ENCODE data around the gene CYTH1. TPM values are rescaled to one million over a fixed set of nuclear protein-coding genes. Genes with fewer than 3 reads are reported as not detected.

Gene CYTH1
- polyA plus RNA-seq, 2 of the 4 experiments (the other 2 are of a cell fraction) = 38.5 to 46.2 TPM

DNA sequence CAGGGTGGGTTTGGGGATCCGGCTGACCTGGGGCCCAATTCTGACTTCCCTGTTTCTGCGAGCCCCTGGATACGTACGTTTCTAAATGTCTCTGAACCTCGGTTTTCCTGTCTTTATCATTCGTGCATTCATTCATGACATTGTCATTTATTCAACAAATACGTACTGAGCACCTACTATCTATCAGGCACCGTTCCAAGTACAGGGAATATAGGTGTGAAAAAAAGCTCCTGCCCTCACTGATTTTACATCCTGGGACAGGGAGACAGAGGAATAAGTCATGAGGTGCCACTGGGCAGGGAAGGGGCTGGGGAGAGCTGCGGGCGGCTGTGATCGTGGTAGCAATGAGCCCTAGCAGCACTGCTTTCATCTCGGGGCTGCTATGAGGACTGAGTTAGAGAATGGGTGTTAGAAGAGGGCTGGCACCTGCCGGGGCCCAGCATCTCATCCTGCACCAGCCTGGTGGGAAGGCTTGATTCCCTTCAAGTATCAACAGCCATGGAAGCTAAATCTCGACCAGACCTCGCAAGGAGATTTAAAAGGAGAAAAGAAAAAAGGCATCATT lies 116.6 kb downstream of the CYTH1 start:
- no peak for ATAC-seq
- FAIRE-seq = no peak
- no peak for DNase-seq (ENCODE audit: low read depth in 1 of 2, low spot score in 1 of 2)
- no peak overlapping the region for H3K4me2 ChIP-seq
- H3K27ac ChIP-seq = peak overlapping the region; percentile 34 to 71; a peak in 5 of 6 replicates
- ChIA-PET POLR2A (interaction anchor here (0.9 kb wide), 1 partner anchor 9 kb away, joined by 3 read pairs; no protein-coding TSS in a partner anchor), CTCF (interaction anchor here (1.0 to 6.1 kb wide), 7 partner anchors 12 to 168 kb away, joined by 3 to 45 read pairs (median 5); no protein-coding TSS in a partner anchor)
- peaks cover 23% of the 10 kb centered on the region for H3K4me1 ChIP-seq
- no peak for TF ChIP-seq RNF2 (IDR thresholded peaks at IDR 0.05; ENCODE audit: borderline replicate concordance, low read depth)
- no peak for TF ChIP-seq USF2 (IDR thresholded peaks at IDR 0.05)
- no peak for TF ChIP-seq PHF8 (IDR thresholded peaks at IDR 0.05; ENCODE audit: borderline replicate concordance, low read depth)
- TF ChIP-seq CHD2 (IDR thresholded peaks at IDR 0.05; ENCODE audit: low read length, partially characterized antibody) = no peak
- no peak for TF ChIP-seq FOSL2 (IDR thresholded peaks at IDR 0.05)
- no peak for TF ChIP-seq FOSL2 (CRISPR knock-in tag; IDR thresholded peaks at IDR 0.05)
- TF ChIP-seq HEYL (CRISPR knock-in tag; IDR thresholded peaks at IDR 0.05) = no peak
- TF ChIP-seq NPAS2 (CRISPR knock-in tag; IDR thresholded peaks at IDR 0.05; ENCODE audit: borderline replicate concordance) = no peak
- no peak for TF ChIP-seq ZFP36 (IDR thresholded peaks at IDR 0.05; ENCODE audit: borderline replicate concordance, partially characterized antibody)
- TF ChIP-seq ESRRA (IDR thresholded peaks at IDR 0.05; ENCODE audit: borderline replicate concordance, low read length) = no peak
- no peak for TF ChIP-seq NR3C1 (IDR thresholded peaks at IDR 0.05)
- TF ChIP-seq CTCF (IDR thresholded peaks at IDR 0.05) = no peak
- TF ChIP-seq CEBPB (IDR thresholded peaks at IDR 0.05) = no peak
- TF ChIP-seq POLR2AphosphoS2 (conservative IDR thresholded peaks at IDR 0.05; ENCODE audit: low read length) = no peak
- TF ChIP-seq KDM1A (IDR thresholded peaks at IDR 0.05; ENCODE audit: low read depth) = no peak
- no peak for TF ChIP-seq KDM5A (IDR thresholded peaks at IDR 0.05)
- no peaks in the 10 kb centered on the region for H3K9me3 ChIP-seq
- no peak overlapping the region for H3K4me3 ChIP-seq
- WGBS (ENCODE audit: missing lambda C conversion rate) = 88% methylated on average over 15 of the region's 15 CpGs

- ChIA-PET POLR2A (interaction anchor here (0.9 kb wide), 1 partner anchor 10 kb away, joined by 3 read pairs; no protein-coding TSS in a partner anchor), CTCF (interaction anchor here (1.0 to 6.1 kb wide), 7 partner anchors 12 to 172 kb away, joined by 3 to 45 read pairs (median 5); no protein-coding TSS in a partner anchor)
- 89% methylated on average over 23 of the region's 24 CpGs for WGBS (ENCODE audit: missing lambda C conversion rate)
- ATAC-seq (no peak), DNase-seq (ENCODE audit: low read depth in 1 of 2, low spot score in 1 of 2) (no peak), FAIRE-seq (no peak)
- TF ChIP-seq EHMT2 (IDR thresholded peaks at IDR 0.05; ENCODE audit: low read depth) (no peak), BHLHE40 (IDR thresholded peaks at IDR 0.05; ENCODE audit: low read depth, low read length) (no peak), ZC3H11A (IDR thresholded peaks at IDR 0.05) (no peak), JUN (IDR thresholded peaks at IDR 0.05) (no peak), RNF2 (IDR thresholded peaks at IDR 0.05; ENCODE audit: borderline replicate concordance, low read depth) (no peak), ZSCAN20 (CRISPR knock-in tag; IDR thresholded peaks at IDR 0.05) (no peak), PBX3 (IDR thresholded peaks at IDR 0.05) (no peak), CTCF (IDR thresholded peaks at IDR 0.05) (no peak), ESRRA (IDR thresholded peaks at IDR 0.05; ENCODE audit: borderline replicate concordance, low read length) (no peak), CHD4 (IDR thresholded peaks at IDR 0.05; ENCODE audit: borderline replicate concordance) (no peak), KDM5A (IDR thresholded peaks at IDR 0.05) (no peak), USF2 (IDR thresholded peaks at IDR 0.05) (no peak), MAX (IDR thresholded peaks at IDR 0.05) (no peak)
- TF ChIP-seq, protein P1, sequence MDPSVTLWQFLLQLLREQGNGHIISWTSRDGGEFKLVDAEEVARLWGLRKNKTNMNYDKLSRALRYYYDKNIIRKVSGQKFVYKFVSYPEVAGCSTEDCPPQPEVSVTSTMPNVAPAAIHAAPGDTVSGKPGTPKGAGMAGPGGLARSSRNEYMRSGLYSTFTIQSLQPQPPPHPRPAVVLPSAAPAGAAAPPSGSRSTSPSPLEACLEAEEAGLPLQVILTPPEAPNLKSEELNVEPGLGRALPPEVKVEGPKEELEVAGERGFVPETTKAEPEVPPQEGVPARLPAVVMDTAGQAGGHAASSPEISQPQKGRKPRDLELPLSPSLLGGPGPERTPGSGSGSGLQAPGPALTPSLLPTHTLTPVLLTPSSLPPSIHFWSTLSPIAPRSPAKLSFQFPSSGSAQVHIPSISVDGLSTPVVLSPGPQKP (IDR thresholded peaks at IDR 0.05; ENCODE audit: low read depth, low read length) = no peak
- H3K4me3 ChIP-seq = no peak overlapping the region
- no peaks in the 10 kb centered on the region for H3K9me3 ChIP-seq
- H3K4me2 ChIP-seq = no peak overlapping the region
- H3K27ac ChIP-seq = peak overlapping the region in 1 of 2 experiments; percentile 71; a peak in 3 of 6 replicates
- peaks cover 23% of the 10 kb centered on the region for H3K4me1 ChIP-seq
Measured at GRCh38 chr17:78664476-78665386, 117.3 kb downstream of the CYTH1 start.
